CD4-positive, alpha-beta T cell treated with Interleukin-2 at 100 ng/mL for 4 hours (primary cell): ENCODE results near the gene G6PC1.
"Not testable (repeated sequence)": the region's sequence is repeated elsewhere in the genome, so short reads cannot be mapped to it uniquely, and the experiment has no call there.

Experiments used
- DNase-seq: peaks from one replicate; pipeline ENCODE4 v3.0.0-alpha.2; 2020; ENCODE audit warnings: low spot score

The G6PC1 gene

DNA sequence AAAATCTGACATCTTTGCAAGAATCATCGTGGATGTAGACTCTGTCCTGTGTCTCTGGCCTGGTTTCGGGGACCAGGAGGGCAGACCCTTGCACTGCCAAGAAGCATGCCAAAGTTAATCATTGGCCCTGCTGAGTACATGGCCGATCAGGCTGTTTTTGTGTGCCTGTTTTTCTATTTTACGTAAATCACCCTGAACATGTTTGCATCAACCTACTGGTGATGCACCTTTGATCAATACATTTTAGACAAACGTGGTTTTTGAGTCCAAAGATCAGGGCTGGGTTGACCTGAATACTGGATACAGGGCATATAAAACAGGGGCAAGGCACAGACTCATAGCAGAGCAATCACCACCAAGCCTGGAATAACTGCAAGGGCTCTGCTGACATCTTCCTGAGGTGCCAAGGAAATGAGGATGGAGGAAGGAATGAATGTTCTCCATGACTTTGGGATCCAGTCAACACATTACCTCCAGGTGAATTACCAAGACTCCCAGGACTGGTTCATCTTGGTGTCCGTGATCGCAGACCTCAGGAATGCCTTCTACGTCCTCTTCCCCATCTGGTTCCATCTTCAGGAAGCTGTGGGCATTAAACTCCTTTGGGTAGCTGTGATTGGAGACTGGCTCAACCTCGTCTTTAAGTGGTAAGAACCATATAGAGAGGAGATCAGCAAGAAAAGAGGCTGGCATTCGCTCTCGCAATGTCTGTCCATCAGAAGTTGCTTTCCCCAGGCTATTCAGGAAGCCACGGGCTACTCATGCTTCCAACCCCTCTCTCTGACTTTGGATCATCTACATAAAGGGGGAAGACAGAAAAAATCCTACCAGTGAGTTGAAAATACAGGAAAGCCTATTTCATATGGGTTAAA lies at the start of gene G6PC1:
Gene G6PC1 (plus strand): TSS at position 340 of the 872 bp plus-strand sequence. CDS start 78 bp downstream, at position 418.
- DNase-seq: no peak

DNA sequence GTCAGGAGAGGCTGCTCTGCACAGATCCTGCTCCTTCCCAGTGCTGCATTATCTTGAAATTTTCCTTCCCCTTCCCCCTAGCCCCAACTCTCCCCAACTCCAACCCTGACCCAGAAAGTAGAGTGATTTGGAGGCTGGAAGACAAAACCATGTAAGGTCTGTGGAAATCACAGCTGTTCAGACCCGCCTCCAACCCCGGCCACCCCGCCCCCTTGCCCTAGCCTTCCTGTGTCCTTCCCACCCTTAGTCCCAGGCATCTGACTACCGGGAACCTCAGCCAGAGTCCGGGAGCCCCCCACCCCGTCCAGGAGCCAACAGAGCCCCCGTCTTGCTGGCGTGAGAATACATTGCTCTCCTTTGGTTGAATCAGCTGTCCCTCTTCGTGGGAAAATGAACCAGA lies 49.6 kb upstream of the G6PC1 start, which contains the start of gene AOC3:
Gene AOC3 (plus strand): TSS at position 246 of the 400 bp plus-strand sequence. CDS start 145 bp downstream, at position 391.
- no peak for DNase-seq

DNA sequence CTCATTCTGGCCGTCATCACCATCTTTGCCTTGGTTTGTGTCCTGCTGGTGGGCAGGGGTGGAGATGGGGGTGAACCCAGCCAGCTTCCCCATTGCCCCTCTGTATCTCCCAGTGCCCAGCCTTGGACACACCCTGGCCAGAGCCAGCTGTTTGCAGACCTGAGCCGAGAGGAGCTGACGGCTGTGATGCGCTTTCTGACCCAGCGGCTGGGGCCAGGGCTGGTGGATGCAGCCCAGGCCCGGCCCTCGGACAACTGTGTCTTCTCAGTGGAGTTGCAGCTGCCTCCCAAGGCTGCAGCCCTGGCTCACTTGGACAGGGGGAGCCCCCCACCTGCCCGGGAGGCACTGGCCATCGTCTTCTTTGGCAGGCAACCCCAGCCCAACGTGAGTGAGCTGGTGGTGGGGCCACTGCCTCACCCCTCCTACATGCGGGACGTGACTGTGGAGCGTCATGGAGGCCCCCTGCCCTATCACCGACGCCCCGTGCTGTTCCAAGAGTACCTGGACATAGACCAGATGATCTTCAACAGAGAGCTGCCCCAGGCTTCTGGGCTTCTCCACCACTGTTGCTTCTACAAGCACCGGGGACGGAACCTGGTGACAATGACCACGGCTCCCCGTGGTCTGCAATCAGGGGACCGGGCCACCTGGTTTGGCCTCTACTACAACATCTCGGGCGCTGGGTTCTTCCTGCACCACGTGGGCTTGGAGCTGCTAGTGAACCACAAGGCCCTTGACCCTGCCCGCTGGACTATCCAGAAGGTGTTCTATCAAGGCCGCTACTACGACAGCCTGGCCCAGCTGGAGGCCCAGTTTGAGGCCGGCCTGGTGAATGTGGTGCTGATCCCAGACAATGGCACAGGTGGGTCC lies 49.0 kb upstream of the G6PC1 start:
- not testable (repeated sequence) for DNase-seq

DNA sequence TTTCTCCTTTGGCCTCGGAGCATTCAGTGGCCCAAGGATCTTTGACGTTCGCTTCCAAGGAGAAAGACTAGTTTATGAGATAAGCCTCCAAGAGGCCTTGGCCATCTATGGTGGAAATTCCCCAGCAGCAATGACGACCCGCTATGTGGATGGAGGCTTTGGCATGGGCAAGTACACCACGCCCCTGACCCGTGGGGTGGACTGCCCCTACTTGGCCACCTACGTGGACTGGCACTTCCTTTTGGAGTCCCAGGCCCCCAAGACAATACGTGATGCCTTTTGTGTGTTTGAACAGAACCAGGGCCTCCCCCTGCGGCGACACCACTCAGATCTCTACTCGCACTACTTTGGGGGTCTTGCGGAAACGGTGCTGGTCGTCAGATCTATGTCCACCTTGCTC lies 48.2 kb upstream of the G6PC1 start:
- DNase-seq: no peak

DNA sequence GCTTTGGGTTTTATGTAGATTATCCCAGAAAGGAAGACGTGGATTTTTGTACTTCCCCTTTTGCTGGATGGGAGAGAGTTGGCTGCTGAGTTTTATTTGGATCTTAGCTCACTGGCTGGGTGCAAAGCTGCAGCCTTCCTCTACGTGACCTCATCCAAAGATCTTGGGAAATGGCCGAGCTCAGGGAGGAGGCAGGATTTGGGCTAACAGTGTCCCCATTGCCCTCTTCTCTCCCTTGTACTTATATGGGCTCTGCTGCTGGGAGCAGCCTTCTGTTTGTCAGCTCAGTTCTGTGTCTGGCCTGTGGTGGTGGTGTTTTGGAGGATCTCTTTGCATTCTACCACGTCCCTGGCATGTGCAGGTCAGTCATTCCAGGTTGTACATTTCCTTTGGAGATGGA lies 47.6 kb upstream of the G6PC1 start:
- DNase-seq: no peak

DNA sequence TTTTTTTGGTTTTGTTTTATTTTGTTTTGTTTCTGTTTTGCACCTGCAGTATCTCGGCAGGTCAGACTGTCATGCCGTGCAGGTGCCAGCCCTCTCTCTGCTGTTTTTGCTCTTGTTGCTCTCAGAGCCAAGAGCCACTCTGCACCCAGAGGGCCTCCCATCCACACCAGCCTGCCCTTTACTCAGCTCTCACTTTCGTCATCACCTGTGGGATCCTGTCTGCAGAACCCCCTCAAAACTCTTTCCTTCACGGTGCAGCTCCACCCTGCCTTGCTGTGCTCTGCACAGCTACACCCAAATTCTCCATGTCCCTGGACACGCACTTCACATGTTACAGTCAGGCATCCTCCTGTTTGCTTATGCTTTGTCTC lies 47.0 kb upstream of the G6PC1 start:
- DNase-seq: no peak

DNA sequence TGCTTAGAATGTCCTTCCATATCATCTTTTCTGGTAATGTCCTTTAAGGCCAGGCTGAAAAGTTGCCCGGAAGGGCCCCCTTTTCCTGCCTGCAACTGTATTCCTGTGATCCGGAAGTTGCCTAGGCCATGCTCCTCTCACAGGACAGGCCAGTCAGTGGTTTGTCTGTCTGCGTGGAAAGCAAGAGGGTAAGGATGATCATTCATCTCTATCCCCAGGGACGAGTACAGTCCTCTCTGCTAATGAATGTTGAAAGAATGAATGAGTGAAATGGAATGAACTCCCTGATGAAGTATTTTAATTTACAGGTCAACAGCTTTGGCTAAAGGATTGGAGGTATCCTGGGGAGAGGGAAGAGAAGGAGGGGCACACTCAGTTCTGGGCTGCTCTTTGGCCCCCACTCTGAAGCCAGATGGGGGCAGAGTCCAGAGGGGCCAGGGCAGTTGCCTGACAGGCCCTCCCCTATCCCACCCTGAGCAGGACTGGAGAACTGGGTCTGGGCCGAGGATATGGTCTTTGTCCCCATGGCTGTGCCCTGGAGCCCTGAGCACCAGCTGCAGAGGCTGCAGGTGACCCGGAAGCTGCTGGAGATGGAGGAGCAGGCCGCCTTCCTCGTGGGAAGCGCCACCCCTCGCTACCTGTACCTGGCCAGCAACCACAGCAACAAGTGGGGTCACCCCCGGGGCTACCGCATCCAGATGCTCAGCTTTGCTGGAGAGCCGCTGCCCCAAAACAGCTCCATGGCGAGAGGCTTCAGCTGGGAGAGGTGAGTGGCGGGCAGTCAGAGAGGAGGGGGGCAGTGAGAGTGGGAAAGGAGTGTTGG lies 46.4 kb upstream of the G6PC1 start:
- DNase-seq: no peak

DNA sequence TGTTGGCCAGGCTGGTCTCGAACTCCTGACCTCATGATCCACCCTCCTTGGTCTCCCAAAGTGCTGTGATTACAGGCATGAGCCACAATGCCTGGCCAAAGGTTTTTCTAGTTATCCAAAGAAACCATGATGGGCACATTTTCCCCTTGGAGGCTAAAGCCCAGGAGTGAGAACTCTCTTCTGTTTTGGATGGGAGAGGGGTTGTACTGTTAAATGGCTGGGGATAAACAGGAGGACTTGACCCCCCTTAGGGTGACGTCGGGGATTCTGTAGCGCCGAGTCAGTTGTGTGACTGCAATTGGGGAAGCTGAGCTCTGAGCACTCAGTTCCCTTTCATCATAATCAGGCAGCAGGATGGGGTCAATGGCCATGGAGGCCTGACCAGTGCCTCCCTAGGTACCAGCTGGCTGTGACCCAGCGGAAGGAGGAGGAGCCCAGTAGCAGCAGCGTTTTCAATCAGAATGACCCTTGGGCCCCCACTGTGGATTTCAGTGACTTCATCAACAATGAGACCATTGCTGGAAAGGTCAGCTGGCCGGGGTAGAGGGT lies 45.5 kb upstream of the G6PC1 start:
- no peak for DNase-seq

DNA sequence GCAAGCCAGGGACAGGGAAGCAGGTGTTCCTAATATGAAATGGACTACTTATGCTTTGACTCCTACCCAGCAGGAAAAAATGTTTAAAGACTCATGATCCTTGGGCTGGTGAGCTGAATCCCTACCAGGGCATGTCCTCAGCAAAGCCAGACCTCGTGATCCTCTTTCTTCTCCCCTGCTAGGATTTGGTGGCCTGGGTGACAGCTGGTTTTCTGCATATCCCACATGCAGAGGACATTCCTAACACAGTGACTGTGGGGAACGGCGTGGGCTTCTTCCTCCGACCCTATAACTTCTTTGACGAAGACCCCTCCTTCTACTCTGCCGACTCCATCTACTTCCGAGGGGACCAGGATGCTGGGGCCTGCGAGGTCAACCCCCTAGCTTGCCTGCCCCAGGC lies 44.5 kb upstream of the G6PC1 start:
- not testable (repeated sequence) for DNase-seq

DNA sequence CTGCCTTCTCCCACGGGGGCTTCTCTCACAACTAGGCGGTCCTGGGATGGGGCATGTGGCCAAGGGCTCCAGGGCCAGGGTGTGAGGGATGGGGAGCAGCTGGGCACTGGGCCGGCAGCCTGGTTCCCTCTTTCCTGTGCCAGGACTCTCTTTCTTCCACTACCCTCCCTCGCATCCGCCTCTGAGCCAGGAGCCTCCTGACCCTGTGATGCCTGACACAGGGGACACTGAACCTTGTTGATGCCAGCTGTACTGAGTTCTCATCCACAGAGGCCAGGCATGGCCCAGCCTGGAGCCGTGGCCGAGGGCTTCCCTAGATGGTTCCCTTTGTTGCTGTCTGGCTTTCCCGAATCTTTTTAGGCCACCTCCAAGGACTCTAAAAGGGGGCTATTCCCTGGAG lies 44.1 kb upstream of the G6PC1 start:
- DNase-seq: not testable (repeated sequence)

DNA sequence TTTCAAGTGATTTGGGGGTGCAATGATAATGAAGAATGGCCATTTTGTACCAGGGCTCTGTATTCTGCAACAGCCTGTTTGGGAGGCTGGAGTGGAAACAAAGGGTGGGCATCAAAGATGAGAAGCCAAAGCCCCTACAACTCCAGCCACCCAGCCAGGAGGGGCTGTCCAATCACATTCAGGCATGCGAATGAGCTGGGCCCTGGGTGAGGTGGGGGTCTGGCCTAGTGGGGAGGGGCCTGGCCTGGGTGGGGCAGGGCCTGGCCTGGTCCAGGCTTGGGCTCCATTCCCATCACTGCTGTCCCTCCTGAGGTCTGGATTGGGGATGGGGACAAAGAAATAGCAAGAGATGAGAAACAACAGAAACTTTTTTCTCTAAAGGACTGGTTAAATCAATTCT lies 43.2 kb upstream of the G6PC1 start:
- no peak for DNase-seq

DNA sequence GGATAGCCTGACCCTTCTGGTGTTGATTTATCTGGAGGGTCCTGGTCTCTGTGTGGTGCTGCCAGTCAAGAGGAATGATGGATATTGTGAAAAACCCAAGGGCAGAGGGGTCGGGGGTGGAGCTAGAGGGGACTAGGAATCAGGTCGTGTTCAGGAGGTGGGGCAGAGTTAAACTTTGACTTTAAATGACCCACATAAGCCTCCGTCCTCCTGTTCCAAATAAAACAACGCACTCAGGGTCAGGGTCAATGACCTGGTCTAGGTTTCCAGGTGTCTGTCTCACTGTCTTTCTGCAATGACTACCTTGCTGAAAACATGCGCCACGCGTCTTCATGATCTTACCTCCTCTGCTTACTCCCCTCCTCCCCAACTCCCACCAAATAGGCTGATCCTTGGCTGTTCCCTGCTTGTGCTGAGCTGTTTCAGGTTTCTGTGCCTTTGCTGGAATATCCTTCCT lies 34.9 kb upstream of the G6PC1 start:
- DNase-seq: no peak

DNA sequence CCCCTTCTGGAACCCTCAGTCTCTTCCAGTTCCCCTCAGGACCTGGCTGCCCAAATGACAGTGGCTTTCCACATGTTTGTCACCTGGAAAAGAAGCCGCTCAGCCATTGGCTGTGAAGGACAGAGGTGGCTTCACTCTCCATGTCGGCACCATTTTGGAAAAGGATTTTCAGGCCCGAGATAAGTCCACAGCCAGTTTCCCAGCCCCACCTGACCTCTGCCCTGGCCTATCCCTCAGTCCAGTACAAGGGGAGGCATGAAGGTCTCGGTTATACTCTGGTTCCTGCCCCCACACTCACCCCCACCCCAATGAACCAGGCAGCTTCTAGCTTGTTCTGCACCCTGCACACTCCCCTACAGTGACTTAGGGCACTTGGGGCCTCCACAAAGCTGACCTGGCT lies 34.4 kb upstream of the G6PC1 start:
- DNase-seq: no peak

DNA sequence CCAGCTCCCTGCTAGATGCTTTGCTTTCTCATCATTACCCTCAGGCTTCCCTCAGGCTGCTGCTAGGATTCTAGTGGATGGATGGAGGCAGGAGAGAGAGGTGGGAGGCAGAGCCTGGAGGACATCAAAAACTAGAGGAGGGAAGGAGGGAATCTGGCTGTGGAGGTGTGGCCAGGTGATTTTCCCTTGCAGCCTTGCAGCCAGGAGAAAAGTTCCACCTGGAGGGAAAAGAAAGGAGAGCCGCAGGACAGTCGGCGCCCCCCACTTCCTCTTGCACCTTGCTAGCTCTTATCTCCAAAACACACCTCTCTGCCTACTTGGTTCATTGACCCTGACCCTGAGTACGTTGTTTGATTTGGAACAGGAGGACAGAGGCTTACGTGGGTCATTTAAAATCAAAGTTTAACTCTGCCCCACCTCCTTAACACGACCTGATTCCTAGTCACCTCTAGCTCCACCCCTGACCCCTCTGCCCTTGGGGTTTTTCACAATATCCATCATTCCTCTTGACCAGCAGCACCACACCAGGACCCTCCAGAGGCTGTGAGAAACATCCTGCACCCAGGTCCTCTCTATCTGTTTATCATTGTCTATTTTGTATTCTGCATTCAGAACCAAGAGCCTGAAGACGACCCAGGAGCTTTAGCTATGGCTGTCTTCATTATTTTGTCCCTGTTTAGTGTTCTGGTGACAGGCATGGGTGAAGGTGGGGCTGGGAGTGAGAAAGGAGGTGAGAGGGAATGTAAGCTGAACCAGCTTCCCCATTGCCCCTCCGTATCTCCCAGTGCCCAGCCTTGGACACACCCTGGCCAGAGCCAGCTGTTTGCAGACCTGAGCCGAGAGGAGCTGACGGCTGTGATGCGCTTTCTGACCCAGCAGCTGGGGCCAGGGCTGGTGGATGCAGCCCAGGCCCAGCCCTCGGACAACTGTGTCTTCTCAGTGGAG lies 33.7 kb upstream of the G6PC1 start:
- DNase-seq: no peak

DNA sequence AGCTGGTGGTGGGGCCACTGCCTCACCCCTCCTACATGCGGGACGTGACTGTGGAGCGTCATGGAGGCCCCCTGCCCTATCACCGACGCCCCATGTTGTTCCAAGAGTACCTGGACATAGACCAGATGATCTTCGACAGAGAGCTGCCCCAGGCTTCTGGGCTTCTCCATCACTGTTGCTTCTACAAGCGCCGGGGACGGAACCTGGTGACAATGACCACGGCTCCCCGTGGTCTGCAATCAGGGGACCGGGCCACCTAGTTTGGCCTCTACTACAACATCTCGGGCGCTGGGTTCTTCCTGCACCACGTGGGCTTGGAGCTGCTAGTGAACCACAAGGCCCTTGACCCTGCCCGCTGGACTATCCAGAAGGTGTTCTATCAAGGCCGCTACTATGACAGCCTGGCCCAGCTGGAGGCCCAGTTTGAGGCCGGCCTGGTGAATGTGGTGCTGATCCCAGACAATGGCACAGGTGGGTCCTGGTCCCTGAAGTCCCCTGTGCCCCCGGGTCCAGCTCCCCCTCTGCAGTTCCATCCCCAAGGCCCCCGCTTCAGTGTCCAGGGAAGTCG lies 32.8 kb upstream of the G6PC1 start:
- DNase-seq: not testable (repeated sequence)

DNA sequence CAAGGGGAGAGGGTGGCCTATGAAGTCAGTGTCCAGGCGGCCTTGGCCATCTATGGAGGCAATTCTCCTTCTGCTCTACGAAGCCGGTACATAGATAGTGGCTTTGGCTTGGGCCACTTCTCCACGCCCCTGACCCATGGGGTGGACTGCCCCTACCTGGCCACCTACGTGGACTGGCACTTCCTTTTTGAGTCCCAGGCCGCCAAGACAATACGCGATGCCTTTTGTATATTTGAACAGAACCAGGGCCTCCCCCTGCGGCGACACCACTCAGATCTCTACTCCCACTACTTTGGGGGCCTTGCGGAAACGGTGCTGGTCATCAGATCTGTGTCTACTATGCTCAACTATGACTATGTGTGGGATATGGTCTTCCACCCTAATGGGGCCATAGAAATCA lies 32.3 kb upstream of the G6PC1 start:
- no peak for DNase-seq

DNA sequence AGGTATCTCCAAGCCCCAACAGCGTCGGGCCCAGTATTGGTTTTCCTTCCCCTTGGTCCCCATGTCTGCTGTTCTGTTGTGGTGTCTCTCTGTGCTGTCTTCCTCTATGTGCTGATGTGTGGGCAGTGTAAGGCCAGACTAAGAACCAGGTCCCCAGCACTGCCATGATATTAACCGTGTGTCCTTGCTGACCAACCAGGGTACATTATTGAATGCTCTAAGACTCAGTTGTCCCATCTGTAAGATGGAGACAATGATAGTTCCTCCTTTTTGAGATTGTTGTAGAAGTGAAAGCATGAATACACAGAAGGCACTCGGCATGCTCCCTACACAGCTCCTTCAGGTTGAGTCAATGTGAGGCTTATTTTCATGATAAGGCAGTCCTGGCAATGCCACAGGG lies 29.0 kb upstream of the G6PC1 start:
- DNase-seq: no peak

DNA sequence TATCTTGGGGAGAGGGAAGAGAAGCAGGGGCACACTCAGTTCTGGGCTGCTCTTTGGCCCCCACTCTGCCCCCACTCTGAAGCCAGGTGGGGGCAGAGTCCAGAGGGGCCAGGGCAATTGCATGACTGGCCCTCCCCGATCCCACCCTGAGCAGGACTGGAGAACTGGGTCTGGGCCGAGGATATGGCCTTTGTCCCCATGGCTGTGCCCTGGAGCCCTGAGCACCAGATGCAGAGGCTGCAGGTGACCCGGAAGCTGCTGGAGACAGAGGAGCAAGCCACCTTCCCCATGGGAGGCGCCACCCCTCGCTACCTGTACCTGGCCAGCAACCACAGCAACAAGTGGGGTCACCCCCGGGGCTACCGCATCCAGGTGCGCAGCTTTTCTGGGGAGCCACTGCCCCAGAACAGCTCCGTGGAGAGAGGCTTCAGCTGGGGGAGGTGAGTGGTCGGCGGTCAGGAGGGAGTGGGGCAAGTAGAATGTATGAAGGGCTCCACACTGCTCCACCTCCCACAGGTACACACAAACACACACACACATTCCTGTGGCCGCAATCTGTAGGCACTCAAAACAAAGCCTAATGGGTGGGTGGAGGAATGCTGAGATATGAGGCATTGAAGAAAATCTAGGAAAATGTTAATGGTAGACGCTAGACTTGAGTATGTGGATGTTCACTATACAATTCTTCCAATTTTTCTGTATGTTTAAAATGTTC lies 28.2 kb upstream of the G6PC1 start:
- no peak for DNase-seq

DNA sequence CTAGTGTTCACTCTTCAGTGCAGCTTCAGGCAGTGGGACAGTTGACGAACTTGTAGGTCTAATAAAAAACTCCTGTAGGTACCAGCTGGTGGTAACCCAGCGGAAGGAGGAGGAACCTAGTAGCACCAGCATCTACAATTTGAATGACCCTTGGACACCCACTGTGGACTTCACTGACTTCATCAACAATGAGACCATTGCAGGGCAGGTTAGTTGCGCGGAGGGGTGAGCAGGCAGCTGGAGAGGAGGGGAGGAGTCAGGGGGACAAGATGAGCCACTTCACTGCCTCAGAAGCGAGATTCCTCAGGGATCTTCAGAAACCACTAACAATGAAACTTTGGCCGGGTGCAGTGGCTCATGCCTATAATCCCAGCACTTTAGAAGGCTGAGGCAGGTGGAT lies 27.3 kb upstream of the G6PC1 start:
- DNase-seq: no peak
